Esophagus squamous epithelium (tissue), 4 donors: ENCODE results near the gene ZNF784.

Experiments
- POLR2A ChIP-seq, 4 donors: fragments of 450-650 bp; IDR thresholded peaks; one replicate each; pipeline ENCODE4 v1.6.1; 2017; ENCODE audit warnings: antibody characterized with exemption in 4 of 4, mild to moderate bottlenecking in 4 of 4, moderate library complexity in 3 of 4
- TF ChIP-seq, protein P1 (sequence below), 6 experiments: fragments of 450-650 bp in 4 of 6; fragments of 200-600 bp in 2 of 6; sonication (generic) in 2 of 6; IDR thresholded peaks; one replicate each; pipeline ENCODE4 v1.5.1; 2016 to 2019; ENCODE audit warnings: antibody characterized with exemption in 6 of 6, mild to moderate bottlenecking in 4 of 6, moderate library complexity in 4 of 6

DNA sequence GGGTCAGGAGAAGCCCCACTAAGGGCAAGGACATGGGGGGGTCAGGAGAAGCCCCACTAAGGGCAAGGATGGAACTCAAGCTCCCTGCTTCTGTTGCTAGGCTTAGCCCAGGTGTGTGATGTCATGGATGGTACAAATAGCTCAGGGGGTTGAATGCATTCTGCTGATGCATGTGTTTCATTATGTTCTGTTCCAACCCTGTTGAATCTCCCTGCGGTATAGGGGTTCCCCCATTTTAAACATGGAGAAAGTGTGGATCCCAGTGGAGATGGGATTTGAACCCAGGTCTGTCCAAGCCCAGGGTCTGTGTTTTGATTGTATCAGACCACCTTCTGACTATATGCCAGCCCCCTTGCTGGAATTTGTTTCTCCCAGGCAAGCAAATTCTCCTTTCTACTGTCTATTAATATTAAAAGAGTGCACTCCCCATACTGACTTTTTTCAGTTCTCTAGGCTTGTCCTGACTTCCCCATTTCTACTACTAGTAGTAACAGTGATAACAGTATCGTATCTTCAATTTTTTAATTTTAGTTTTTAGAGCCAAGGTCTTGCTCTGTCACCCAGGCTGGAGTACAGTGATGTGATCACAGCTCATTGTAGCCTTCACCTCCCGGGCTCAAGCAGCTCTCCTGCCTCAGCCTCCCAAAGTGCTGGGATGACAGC is 12.3 kb downstream of the ZNF784 start:
- TF ChIP-seq, protein P1, sequence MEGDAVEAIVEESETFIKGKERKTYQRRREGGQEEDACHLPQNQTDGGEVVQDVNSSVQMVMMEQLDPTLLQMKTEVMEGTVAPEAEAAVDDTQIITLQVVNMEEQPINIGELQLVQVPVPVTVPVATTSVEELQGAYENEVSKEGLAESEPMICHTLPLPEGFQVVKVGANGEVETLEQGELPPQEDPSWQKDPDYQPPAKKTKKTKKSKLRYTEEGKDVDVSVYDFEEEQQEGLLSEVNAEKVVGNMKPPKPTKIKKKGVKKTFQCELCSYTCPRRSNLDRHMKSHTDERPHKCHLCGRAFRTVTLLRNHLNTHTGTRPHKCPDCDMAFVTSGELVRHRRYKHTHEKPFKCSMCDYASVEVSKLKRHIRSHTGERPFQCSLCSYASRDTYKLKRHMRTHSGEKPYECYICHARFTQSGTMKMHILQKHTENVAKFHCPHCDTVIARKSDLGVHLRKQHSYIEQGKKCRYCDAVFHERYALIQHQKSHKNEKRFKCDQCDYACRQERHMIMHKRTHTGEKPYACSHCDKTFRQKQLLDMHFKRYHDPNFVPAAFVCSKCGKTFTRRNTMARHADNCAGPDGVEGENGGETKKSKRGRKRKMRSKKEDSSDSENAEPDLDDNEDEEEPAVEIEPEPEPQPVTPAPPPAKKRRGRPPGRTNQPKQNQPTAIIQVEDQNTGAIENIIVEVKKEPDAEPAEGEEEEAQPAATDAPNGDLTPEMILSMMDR (IDR thresholded peaks at IDR 0.05): no peak
- TF ChIP-seq POLR2A (IDR thresholded peaks at IDR 0.05): no peak
